Measurements from ENCODE around the gene ZDHHC14. TPM values are rescaled to one million over a fixed set of nuclear protein-coding genes. Genes with fewer than 3 reads are reported as not detected.

Gene ZDHHC14
- polyA plus RNA-seq, 2 of the 4 experiments (the other 2 are of a cell fraction): 2.2 to 2.8 TPM

- Histone ChIP-seq H3K9me3 (no peaks in the 10 kb centered on the region), H3K27ac (no peak overlapping the region), H3K4me3 (no peak overlapping the region), H3K4me1 (peaks cover 10% of the 10 kb centered on the region), H3K4me2 (peak overlapping the region; percentile 26; the same call in 2 of the 3 replicates)
- ChIA-PET POLR2A (no interaction called here), CTCF (interaction anchor here (0.6 to 5.5 kb wide), 33 partner anchors 8 to 1415 kb away, joined by 3 to 48 read pairs (median 3); partner anchors contain the start of gene TMEM242)
- TF ChIP-seq HMGXB4 (CRISPR knock-in tag; IDR thresholded peaks at IDR 0.05; ENCODE audit: borderline replicate concordance): no peak
- TF ChIP-seq KDM5A (IDR thresholded peaks at IDR 0.05): no peak
- TF ChIP-seq RAD21 (conservative IDR thresholded peaks at IDR 0.05 in 1 of 2, IDR thresholded peaks at IDR 0.05 in 1 of 2): peak; percentile 66 to 76
- TF ChIP-seq CTCF (IDR thresholded peaks at IDR 0.05): peak; percentile 66
- TF ChIP-seq SMC3 (IDR thresholded peaks at IDR 0.05): peak; percentile 61
- peak; percentile 46 to 71 for DNase-seq (ENCODE audit: low read depth in 1 of 2, low spot score in 1 of 2)
- ATAC-seq: peak; percentile 74 to 86; a peak in 4 of 6 replicates
- FAIRE-seq: no peak
- 29% methylated on average over 11 of the region's 11 CpGs for WGBS (ENCODE audit: missing lambda C conversion rate)
Measured at GRCh38 chr6:157667211-157668008, 286.4 kb downstream of the ZDHHC14 start.

- ATAC-seq (no peak), DNase-seq (ENCODE audit: low read depth in 1 of 2, low spot score in 1 of 2) (no peak), FAIRE-seq (no peak)
- Histone ChIP-seq H3K9me3 (no peaks in the 10 kb centered on the region), H3K4me3 (no peak overlapping the region), H3K4me2 (no peak overlapping the region), H3K4me1 (peaks cover 10% of the 10 kb centered on the region), H3K27ac (no peak overlapping the region)
- WGBS (ENCODE audit: missing lambda C conversion rate): 62% methylated on average over 3 of the region's 3 CpGs
- ChIA-PET POLR2A (no interaction called here), CTCF (interaction anchor here (0.5 to 5.5 kb wide), 22 partner anchors 9 to 1414 kb away, joined by 3 to 48 read pairs (median 4); partner anchors contain the start of gene TMEM242)
- no peak for TF ChIP-seq MAZ (IDR thresholded peaks at IDR 0.05; ENCODE audit: borderline replicate concordance, low read depth, low read length)
- no peak for TF ChIP-seq TFCP2L1 (CRISPR knock-in tag; IDR thresholded peaks at IDR 0.05)
- TF ChIP-seq REST (IDR thresholded peaks at IDR 0.05): no peak
- TF ChIP-seq ZC3H11A (IDR thresholded peaks at IDR 0.05): no peak
- TF ChIP-seq KDM1A (IDR thresholded peaks at IDR 0.05; ENCODE audit: low read depth): no peak
- no peak for TF ChIP-seq PBX3 (IDR thresholded peaks at IDR 0.05)
- TF ChIP-seq HDAC2 (IDR thresholded peaks at IDR 0.05): no peak
Measured at GRCh38 chr6:157668009-157668401, 287.0 kb downstream of the ZDHHC14 start.

All from A549 (cell line).